ENCODE results near the gene PDLIM7.

DNA sequence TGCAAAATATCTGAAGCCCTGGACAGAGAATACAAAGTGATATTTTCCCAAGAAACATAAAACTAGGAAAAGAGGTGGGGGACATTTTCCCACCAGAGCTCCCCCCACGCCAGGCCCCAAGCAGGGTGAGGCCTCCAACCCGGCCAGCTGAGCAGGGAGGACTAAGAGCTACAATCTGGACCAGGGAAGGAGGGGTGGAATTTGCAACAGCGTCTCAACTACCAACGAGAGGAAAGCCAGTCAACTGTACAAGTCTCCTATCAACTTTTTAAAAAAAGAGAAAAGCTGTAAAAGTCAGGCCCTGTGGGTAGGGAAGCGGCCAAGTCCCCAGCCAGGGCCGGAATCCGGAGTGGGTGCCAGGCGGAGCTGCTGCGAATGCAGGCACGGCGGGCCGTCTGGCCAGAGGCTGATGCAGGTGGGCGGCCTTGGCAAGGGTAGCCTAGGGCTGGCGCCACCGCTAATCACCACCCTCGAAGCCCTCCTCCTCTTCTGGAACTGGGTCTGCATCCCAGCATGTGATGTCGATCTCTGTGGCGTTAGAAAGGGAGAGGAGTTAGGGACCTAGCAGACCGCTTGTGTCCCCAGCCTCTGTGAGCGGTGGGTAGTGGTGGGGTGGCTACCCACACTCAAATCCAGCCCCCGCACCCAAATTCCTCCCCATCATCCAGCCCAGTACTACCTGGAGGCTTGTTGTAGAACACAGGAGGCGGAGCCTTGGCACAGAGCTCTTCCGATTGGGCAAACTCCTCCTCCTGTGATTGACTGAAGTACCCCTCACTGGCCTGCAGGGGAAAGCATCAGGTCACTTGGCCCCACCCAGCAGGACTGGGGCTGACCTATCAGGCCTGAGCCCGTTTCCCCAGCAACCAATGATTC, 40.2 kb downstream of the PDLIM7 start:
- TF ChIP-seq, protein P1, sequence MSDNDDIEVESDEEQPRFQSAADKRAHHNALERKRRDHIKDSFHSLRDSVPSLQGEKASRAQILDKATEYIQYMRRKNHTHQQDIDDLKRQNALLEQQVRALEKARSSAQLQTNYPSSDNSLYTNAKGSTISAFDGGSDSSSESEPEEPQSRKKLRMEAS (IDR thresholded peaks at IDR 0.05; ENCODE audit: insufficient read depth, insufficient read length) = no peak
- TF ChIP-seq, protein P2, sequence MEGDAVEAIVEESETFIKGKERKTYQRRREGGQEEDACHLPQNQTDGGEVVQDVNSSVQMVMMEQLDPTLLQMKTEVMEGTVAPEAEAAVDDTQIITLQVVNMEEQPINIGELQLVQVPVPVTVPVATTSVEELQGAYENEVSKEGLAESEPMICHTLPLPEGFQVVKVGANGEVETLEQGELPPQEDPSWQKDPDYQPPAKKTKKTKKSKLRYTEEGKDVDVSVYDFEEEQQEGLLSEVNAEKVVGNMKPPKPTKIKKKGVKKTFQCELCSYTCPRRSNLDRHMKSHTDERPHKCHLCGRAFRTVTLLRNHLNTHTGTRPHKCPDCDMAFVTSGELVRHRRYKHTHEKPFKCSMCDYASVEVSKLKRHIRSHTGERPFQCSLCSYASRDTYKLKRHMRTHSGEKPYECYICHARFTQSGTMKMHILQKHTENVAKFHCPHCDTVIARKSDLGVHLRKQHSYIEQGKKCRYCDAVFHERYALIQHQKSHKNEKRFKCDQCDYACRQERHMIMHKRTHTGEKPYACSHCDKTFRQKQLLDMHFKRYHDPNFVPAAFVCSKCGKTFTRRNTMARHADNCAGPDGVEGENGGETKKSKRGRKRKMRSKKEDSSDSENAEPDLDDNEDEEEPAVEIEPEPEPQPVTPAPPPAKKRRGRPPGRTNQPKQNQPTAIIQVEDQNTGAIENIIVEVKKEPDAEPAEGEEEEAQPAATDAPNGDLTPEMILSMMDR (IDR thresholded peaks at IDR 0.05; ENCODE audit: extremely low read depth in 1 of 2, insufficient read depth in 1 of 2, low read depth in 1 of 2, low read length in 2 of 2) = peak; percentile 56 to 73
- TF ChIP-seq POLR2A (IDR thresholded peaks at IDR 0.05; ENCODE audit: low read depth, low read length) = no peak
- TF ChIP-seq GATA2 (IDR thresholded peaks at IDR 0.05; ENCODE audit: insufficient read depth, insufficient read length, low read depth, low read length) = no peak
- no peak for TF ChIP-seq FOS (IDR thresholded peaks at IDR 0.05; ENCODE audit: borderline replicate concordance, insufficient read depth, low read length)
- TF ChIP-seq POLR2AphosphoS5 (IDR thresholded peaks at IDR 0.05; ENCODE audit: insufficient read depth, low read depth, low read length) = no peak
